ENCODE measurements around the gene NUCKS1.

NUCKS1 gene

DNA sequence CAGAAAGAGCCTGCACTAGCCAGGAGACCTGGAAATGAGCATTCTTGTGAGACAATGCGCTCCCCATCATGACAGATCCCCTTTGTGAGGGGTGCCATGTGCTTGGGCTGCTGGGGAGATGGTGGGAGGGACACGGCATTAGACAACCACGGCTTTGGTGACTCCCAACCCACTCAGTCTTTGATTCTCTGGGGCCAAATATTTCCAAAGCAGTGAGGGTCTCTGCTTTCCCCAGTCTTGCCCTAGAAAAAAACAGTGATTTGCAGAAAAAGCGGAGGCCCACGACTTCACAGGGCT is 79.9 kb downstream of the NUCKS1 start:
- no peak for DNase-seq (ENCODE audit: low read depth, low spot score)

DNA sequence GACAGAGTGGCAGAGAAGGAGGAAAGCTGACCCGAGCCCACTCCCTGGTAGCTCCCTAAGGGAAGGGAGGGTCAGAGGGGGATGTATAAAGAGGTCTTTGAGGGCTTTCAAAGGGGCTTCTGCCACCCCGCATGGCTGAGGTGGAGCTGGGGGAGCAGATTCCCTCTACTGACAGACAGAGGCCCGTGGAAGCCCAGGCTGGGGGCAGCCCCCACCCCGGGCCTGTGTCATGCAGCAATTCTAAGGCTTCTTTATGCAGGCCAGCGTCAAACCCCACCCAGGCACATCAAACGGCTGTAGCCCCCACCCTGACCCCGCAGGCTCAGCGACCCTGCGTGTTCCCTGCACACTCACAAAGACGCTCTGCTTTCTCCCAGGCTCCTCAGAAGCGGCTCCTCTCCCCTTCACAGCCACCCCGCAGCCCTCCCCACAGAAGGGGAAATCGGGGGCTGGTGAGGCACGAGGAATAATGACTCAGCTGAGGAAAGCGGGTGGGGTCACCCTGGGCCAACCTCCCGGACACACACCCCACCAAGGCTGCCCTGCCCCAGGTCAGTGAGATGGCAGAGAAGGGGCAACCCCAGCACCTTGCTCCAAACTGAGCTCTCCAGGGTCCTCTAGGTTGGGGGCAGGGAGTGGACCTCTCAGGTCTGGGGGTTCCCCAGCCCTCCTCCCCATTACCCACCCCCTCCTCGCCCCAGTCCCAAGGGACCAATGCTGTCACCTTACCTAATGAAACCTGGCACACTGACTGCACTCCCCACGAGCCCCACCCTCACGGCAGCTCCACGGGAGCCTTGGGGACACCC is 80.4 kb downstream of the NUCKS1 start:
- DNase-seq (ENCODE audit: low read depth, low spot score) = no peak

DNA sequence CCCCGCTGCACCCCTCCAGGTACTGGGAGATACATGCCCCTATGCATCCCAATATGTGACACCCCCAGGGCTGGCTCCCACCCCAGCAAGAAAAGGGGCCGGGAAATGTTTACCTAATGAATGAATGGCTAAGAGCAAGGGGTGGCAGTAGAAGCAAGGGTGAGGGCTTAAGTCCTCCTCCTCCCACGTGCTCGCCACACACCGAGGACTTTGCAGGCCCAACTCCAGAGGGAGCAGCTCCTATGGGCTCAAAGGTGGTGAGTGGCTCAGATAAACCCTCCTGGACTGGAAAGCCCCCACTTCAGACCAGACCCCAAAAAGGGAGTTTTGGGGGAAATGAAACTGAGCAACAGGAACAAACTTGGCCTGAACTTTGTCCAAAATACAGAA is 81.0 kb downstream of the NUCKS1 start:
- DNase-seq (ENCODE audit: low read depth, low spot score) = no peak

DNA sequence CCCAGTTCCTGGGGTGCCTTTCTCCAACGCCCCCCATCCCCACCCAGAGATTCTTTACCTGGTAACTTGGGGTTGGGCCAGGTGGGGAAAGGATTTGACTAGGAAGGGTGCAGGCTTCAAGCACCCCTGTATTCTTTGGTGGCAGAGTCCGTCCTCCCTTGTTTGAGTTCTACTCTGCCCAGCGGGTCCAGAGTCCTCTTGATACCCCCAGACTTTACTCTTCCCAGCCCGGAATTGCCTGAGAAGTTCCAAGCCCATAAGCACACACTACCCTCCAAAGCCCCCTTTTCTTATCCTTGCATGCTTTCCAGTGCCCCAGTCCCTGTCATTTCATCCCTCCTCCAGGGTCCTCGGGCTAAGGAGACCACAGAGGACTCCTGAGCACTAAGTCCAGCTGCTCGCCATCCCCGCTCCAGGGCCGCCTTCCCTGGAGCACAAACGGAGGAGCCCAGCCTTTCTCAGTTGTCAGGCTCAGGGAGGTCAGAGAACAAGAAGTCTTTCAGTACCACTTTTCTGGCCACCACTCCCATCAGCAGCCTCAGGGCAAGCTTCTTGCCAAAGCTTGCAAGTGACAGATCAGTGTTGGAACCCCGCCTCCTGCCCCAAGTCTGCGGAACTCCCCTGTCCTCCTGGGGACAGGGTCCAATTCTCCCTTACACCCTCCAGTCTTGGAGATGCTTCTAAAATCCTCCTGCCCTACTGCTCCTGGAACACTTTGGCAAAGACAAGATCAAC is 81.9 kb downstream of the NUCKS1 start:
- DNase-seq (ENCODE audit: low read depth, low spot score) = no peak

DNA sequence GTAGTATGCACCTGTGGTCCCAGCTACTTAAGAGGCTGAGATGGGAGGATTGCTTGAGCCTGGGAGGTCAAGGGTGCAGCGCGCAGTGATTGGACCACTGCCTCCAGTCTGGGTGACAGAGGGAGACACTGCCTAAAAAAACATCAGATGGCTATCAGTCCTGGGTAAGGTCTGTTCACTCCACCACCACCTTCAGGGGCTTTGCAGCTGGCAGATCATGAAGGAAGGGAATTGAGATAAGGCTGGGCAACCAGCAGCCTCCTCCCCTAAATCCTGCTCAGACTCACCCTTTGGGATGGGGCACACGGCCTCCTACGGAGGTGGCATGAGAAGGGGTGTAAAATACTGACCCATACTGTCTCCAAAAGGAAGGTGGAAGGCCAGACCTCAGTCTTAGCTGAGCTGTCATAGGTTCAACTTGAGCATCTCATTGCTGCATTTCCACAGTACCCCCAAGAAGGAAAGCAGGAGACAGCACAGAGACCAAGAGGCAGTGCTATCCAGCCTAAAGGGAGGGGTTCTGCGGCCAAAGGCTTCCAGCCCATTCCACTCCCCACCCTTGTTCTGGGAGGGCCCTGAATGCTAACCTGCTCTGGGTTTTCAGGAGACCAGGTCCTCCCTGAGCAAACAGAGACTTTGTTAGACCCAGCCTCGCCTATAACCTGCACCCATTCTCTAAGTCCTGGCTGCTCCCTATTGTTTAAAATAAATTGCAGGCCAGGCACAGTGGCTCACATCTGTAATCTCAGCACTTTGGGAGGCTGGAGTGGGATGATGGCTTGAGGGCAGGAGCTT is 83.4 kb downstream of the NUCKS1 start:
- DNase-seq (ENCODE audit: low read depth, low spot score) = no peak

DNA sequence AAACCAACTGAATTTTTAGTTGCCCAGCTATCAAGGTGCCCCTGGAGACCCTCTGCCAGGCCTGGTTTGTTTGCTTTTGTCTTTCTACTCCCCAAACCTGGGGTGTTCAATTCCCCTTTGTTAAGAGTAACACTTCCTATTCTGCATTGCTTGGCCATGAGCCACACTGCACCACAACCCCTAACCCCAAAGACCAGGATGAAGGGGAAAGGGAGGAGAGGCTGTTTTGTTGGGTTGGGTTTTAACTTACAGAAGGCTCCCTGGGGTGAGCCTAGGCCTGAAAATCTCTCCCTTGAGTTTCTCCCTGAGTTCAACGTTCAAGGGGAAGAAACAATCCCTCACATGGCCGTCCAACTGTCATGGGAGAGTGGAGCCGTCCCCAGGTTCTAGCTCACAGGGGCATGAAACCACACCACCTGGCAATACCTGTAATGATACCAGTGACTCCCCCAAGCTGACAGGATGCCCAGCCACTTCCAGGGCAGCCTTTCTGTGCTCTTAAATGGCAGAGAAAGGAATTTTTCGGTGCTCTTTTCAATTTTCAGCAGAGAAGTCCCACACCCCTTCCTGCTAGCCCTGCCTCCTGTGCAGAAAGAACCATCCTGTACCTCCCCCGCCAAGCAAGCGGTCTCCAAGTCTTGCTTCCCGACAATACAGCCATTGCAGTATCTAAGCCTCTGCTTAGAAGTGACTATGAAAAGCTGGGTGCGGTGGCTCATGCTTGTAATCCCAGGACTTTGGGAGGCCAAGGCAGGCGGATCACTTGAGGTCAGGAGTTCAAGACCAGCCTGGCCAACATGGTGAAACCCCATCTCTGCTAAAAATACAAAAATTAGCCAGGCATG is 84.6 kb downstream of the NUCKS1 start:
- DNase-seq (ENCODE audit: low read depth, low spot score) = no peak

DNA sequence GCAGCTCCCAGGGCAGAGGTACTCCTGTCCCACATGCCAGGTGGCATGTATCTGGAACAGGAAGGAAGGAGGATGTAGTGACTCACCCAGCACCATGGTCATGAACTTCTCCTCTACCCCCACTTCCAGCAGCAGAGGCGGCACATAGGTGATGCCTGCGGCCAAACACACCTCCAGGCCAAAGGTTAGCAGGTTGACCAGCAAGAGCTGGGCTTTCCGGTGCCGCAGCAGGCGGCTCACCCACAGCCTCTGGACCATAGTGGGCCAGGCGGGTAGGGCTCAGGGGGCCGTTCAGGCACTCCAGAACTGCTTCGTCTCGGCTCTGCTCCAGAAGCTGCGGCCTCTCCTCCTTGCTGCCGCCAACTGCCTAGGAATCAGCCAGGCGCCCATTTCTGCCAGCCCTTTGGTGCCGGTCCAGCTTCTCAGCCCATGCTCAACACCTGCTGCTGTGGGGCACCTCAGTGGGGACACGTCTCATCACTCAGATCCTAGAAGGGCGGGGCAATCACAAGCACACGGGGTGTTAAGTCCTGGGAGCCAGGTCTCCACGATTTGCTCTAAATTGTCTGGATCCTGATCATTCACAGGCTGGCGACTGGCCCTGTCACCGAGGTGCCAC is 85.5 kb downstream of the NUCKS1 start:
- DNase-seq (ENCODE audit: low read depth, low spot score) = no peak

DNA sequence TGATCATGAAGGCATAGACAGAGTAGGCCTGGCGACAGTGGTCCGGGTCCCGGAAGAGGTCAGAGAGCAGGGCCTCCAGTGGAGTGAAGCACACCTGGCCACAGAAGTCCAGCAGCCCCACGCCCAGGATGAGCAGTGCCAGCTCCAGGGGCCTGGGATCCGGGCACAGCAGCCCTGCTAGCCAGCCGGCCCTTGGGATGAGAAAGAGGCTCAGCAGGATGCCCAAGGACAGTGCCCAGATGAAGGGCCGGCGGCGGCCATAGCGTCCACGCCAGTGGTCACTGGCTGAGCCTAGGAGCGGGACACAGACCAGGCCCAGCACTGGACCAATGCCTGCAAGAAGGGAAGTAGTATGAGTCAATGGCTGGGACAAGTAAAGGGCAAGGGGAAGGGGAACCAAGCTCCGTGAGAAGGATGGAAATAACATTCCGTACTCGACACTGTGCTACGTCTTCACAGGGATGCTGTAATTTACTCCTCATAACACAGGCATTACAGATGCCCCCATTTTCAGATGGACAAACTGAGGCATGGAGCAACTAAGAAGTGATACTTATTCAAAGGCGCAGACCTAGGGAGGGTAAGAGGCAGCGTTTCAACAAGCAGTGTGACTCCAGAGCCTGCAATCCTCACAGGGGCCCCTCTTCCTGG is 86.6 kb downstream of the NUCKS1 start:
- DNase-seq (ENCODE audit: low read depth, low spot score) = no peak

Data from activated naive CD8-positive, alpha-beta T cell treated with anti-CD3 and anti-CD28 coated beads, Interleukin-2, amount 50 U/mL, for 16 hours (primary cell).